ENCODE data around the gene MTUS2.

The MTUS2 gene

DNA sequence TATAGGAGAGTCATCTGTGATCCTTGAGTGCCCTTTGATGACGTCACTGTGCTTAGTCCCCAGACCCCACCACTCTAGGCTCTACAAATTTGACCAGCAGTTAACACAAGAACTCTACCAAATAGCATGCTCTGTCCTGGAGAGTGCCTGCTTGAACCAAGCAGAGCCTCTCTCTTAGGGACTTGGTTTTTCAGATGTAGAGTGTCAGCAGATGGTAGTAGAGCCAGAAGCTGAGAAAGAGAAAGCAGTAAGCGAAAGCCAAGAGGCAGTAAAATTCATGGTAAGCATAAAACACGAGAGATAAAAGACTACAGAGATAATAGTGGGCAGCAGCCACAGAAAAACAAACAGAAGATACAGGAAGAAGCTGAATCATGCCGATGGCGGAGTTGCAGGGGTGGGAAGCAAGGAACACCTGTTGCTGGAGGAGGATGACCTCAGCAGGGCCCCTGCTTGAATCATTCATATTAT is 582.1 kb downstream of the MTUS2 start:
- no peak for DNase-seq (ENCODE audit: low read depth)

DNA sequence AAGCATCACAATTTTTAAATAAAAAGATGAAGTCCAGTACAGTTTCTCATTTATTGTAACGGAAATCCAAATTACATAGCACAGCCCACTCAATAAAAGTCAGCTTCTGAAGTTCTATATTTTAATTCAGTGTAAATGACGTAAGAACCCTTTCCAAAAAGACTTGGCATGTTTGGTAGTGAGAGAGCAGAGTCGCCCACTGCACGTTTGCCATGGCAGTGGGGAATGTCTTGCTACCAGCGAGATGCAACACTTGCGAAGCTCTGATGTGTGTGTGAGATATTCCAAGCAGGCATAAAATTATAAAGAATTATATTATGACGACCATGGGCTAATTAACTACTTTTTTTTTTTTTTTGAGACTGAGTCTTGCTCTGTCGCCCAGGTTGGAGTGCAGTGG is 585.3 kb downstream of the MTUS2 start:
- no peak for DNase-seq (ENCODE audit: low read depth)

DNA sequence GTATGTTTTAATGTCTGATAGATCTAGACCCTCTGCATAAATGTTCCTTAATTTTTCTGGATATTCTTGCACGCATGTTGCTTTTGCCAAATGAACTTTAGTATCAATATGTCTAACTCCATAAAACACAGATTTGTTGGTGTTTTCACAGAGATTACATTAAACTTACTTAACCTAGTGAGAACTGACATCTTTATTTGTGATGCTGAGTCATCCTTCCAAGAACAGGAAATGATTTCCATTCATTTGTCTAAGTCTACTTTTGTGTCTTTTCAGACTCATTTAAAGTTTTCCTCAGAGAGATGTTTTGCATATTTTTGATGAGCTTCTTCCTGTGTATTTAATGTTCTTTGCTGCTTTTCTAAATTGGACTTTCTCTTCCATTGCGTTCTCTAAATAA is 591.3 kb downstream of the MTUS2 start:
- DNase-seq (ENCODE audit: low read depth) = no peak

- DNase-seq (ENCODE audit: low read depth) = no peak
These were observed 597.9 kb downstream of the MTUS2 start for GRCh38 chr13:29418026-29418425.

GRCh38 chr13:29421118-29421517 is 601.0 kb downstream of the MTUS2 start:
- DNase-seq (ENCODE audit: low read depth) = no peak

DNA sequence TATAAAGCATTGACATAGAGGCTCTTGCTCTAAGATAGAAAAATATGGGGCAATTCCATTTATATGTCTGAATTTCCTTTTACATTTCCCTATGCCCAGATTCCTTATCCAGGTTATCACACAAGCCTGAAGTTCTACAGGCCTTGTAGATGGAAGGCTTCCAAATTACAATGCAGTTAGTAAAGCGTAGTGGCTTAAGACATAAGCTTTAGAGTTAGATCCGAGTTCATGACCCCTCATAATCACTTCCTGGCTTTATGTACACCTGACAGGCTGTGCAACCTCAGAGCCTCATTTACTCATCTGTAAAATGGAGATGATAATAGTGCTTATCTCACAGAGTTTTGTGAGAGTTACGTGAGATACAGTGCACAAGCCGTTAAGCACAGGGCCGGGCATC is 601.9 kb downstream of the MTUS2 start:
- no peak for DNase-seq (ENCODE audit: low read depth)

GRCh38 chr13:29423050-29423449 is 602.9 kb downstream of the MTUS2 start:
- no peak for DNase-seq (ENCODE audit: low read depth)

GRCh38 chr13:29427937-29428309 is 607.8 kb downstream of the MTUS2 start:
- no peak for DNase-seq (ENCODE audit: low read depth)

DNA sequence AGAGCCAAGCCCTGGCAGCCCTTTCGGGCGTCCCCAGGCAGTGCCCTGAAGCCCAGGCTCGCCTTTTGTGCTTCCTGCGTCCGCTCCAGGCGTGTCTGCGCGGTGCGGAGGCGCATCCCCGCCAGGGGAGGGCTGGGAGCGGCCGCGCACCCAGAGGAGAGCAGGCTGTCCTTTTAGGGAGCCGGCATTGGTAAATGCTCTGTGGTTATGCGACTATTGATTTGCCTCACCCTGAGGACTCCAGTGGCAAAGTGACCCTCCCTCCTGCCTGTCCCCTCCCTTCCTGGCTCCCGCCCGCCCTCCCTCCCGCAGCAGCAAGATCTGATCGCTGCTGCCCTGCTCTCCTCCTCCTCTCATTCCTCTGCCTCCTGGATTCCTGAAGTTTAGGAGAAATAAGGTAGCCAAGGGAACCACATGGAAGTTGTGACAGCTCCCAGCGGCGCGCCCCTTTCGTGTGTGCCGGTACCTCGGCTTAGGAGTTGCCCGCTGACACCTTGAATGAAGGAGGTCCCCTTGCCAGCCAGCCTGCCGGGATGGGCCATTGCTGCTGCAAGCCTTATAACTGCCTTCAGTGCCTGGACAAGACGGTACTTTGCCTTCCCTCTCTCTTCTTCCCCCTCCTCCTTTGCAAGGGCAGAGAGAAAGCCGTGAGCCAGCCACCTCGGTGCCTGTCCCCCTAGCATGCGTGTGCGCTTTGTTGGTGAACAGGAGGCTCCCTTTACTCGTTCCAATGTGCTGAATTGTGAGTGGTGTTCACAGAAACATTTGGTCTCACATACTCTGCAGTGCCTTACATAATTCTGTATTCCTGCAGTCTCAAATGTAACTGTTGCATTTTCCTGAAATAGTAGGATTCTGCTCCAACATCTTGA is 608.4 kb downstream of the MTUS2 start:
- no peak for DNase-seq (ENCODE audit: low read depth)

- DNase-seq (ENCODE audit: low read depth) = no peak
These were observed 609.3 kb downstream of the MTUS2 start for GRCh38 chr13:29429286-29429900.

GRCh38 chr13:29434217-29434945 is 614.2 kb downstream of the MTUS2 start:
- no peak for DNase-seq (ENCODE audit: low read depth)

DNA sequence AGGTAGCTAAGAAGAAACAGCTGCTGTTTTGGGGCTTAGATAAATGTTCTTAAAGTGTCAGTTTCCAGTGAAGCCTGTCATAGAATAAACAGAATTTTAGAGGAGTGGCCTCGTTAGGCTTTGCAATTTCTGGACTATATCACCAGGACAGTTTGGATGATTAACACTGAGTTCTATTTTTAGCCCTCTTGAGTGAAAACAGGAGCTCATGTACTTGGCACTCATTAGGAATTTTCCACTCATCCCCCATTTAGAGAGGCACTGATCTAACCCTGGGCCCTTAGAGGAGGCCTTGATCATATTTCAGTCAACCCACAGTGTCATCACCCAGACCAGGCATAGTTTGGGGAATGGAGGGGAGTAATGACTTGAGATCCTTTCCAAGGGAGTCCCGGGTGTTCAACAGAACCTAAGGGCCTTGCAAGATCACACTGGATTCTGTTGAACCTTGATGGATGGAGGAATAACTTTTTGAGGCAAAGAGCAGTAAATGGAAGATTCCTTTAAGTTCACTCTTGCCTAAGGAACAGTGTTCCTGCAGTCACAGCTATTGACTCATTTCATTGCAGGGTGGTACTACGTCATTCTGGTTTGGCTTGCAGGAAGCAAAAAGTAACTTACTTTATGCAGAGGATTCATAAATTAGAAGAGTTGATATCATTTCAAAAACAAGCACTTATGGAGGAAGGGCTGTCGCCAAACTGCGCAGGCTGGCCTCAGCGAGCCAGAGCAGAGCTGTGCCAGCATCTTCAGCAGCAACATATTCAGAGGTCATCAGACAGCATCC is 615.2 kb downstream of the MTUS2 start:
- DNase-seq (ENCODE audit: low read depth) = no peak

- no peak for DNase-seq (ENCODE audit: low read depth)
These were observed 616.2 kb downstream of the MTUS2 start for GRCh38 chr13:29436291-29436690.

DNA sequence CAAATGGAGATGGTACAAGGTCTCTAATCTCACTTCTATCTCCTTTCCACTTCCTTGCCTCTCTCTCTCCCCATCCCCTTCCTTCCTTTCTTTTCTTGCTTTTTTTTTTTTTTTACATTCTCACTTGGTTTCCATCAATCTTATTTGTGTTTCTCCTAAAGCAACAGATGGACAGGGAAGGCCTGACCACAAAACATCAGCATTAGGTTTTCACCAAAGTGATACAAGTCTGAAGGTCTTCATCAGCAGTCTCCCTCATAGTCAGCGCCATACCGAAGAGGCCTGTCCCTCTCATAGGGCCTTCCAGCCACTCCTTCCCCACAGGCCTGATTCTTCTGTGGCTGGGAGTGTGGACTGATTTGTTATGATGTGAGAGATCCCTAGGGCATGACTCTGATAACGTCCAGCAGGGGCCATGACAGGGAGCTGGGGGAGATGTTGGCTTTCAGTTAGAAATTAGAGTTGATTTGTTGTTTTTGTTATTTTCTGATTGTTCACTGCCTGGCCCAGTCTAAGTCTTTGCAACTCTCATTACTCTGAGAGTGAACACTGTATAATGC is 616.7 kb downstream of the MTUS2 start:
- DNase-seq (ENCODE audit: low read depth) = no peak

DNA sequence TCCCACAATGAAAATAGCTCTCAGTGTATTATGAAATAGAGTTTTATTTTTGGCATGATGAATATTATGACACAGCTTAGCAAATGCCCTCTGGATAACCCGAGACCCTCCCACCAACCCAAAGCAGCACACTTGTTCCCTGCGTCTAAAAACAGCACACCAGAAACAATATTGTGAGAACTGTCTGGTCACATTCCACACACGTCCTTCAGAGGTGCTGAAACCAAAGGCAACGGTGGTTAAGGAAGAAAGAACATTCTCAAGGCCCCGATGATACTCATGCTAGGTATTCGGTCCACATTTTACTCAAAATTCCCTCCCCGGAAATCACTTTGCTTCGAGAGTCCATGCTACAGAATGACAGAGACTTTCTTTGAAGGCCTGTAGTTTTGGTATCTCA is 618.6 kb downstream of the MTUS2 start:
- DNase-seq (ENCODE audit: low read depth) = no peak

DNA sequence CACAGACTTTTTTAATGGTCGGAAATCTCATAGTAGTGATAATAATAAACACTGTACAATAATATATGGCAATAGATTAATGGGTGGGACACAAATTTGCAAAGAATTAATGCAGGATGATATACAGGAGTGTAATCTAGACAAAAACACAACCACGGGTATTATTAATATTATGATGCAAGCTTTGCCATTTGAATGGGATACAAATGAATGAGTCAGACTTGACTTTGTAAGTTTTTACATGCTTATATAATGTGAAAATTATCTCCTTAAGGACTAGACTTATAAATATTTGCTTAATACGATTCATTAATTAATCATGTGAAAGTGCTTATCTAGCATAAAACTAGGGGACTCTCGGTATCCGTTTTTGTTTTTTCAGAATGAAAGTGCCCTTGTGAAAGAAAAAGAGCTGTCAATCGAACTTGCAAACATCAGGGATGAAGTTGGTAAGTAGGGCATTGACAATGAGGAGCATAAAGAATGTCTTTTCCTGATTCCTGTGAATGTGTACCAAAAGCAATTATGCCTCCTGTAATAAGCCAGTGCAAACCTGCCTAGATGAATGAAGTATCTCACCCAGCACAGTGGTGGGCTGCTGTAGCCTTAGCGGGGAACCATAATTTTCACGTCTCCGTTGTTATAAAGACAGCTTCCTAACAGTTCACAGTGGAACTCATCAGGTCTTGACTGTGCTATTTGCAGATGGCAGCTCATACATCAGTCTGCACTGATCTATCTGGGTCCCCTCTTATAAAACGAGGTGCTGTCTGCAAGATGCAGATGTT is 619.7 kb downstream of the MTUS2 start:
- no peak for DNase-seq (ENCODE audit: low read depth)

DNA sequence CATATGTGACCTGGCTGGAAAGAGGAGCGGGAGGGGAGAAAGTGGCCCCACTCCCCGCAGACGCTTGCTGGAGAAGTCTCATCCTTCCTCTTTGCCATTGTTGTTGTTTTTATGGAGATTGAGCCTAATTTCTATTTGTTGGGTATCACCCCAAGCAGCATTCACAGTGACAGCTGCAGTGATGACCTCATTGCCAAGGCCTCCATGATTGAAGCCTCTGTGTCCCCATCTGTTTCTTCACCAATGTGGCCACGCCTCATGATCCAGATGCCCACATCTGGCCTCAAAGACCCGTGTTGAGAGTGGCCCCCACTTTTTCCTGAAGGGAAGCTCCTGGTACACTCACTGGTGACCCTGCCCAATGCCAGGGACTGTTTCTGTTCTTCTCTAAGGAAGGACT is 621.2 kb downstream of the MTUS2 start:
- DNase-seq (ENCODE audit: low read depth) = no peak

GRCh38 chr13:29446016-29446415 is 625.9 kb downstream of the MTUS2 start:
- no peak for DNase-seq (ENCODE audit: low read depth)

GRCh38 chr13:29448174-29448573 is 628.0 kb downstream of the MTUS2 start:
- no peak for DNase-seq (ENCODE audit: low read depth)

DNA sequence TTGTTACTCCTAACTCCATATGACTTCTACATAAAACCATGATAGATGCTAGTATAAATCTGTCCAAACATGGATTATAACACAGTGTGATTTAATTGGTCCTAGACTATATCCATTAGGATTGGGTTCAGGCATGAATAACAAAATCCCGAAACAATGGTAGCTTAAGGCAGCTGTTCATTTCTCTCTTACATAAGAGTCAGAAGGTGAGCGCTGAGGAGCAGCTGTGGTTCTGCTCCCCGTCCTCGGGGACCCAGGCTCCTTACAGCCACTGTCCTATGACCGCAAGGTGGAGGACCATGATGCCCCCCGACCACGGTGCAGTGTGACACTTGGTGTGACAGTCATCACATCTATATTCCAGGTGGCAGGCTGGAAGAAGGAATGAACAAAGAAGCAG is 629.6 kb downstream of the MTUS2 start:
- DNase-seq (ENCODE audit: low read depth) = no peak

DNA sequence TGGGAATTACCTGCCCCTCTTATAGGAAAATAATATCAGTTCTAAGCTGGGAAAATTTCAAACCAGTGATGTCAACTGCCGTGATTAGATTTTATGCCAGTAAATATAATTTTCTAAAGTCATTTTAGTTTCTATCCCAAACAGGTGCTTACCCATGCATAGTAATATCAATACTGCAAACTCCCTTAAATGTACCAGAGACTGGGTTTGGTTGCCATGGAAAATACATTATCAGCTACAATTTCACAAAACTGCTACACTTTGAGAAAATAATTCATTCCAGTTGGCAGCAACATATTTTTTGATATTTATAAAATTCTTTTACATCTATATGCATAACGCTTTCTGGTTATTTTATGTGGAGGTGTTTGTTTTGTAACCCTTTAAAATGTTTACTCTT is 631.8 kb downstream of the MTUS2 start:
- DNase-seq (ENCODE audit: low read depth) = no peak

All from activated T-helper 9 cell treated with anti-CD3 and anti-CD28 coated beads, Interleukin-2, amount 50 U/mL, for 16 hours (primary cell).